Nucleus accumbens (tissue), 56 donors: ENCODE results near the gene FCRL5.
"Not testable (repeated sequence)": the region's sequence is repeated elsewhere in the genome, so short reads cannot be mapped to it uniquely, and the experiment has no call there.

Experiments
- DNase-seq, 56 donors: peaks; one replicate each; lab custom pipeline; 2025; lab: John Stamatoyannopoulos, UW

Gene FCRL5

GRCh38 chr1:157551694-157552693 is at the start of gene FCRL5:
Gene FCRL5, minus strand, starts transcription at chr1:157552515. Its CDS starts 153 bp downstream, at chr1:157552362.
- no peak for DNase-seq

- no peak for DNase-seq
Observed at GRCh38 chr1:157600236-157600635, 47.9 kb upstream of the FCRL5 start.

- no peak for DNase-seq
Observed at GRCh38 chr1:157597959-157598667, 45.8 kb upstream of the FCRL5 start, which contains the start of gene FCRL4. Gene FCRL4, minus strand, starts transcription at chr1:157598085. Its CDS starts 141 bp downstream, at chr1:157597944.

GRCh38 chr1:157596384-157596783 is 44.1 kb upstream of the FCRL5 start:
- DNase-seq = no peak

GRCh38 chr1:157595356-157595755 is 43.0 kb upstream of the FCRL5 start:
- no peak for DNase-seq

GRCh38 chr1:157585984-157586383 is 33.7 kb upstream of the FCRL5 start:
- no peak for DNase-seq

DNA sequence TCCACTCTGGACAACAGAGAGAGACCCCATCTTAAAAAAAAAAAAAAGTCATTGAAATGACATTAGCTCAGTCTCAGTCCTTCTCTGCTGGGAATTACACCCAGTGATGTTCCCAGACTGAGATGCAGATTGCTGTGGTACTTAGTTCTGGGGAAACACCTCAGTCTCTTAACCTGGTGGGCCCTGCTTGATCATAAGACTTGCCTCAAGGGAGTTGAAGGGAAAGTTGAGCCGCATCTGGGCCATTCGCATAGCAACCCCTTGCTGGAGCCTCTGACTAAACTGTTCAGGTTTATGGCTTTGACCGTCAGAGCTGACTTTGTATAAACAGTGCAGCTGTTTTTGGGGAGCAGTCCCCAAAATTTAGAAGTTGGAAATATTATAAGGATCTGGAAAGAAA is 32.2 kb upstream of the FCRL5 start:
- no peak for DNase-seq

- DNase-seq = no peak
Observed at GRCh38 chr1:157580828-157581210, 28.5 kb upstream of the FCRL5 start.

- DNase-seq = peak in 8 of 56 donors; percentile 0 to 25 (median 3)
Observed at GRCh38 chr1:157580179-157580827, 28.0 kb upstream of the FCRL5 start.

GRCh38 chr1:157577420-157577819 is 25.1 kb upstream of the FCRL5 start:
- no peak for DNase-seq

DNA sequence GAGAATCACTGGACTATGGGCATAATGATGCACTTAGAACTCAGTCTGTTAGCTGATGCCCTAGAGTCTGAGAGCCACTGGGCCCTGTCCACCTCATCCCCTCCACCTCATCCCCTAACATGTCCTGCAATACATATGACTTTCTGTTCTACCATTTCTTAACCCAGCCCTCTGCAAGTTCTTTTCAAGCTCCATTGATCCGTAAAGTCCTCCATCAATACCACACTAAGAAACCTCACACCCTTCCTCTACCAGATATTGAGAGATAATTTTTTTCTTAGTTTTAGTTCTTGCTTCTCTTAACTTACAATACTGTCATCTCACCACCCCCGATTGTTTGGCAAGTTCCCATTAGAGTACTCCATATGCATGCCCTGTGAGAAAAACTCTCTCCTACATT is 23.4 kb upstream of the FCRL5 start:
- no peak for DNase-seq

DNA sequence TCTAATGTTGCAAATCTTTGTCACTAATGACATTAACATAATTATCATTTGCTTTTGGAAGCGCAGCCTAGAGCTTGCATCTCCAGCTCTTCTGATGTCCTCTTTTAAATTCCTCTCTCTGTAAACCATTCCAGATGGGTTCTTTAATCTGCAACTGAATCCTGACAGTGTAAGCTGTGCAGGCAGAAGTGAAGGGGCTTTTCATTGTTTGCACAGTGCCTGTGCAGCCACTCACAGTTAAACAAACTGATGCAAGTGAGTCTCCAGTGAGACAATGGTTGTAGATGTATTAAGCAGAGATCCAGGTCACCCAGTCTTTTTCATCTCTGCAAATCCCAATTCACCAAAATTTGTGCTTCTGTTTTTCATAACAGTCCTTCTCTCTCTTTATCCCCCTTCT is 22.5 kb upstream of the FCRL5 start:
- DNase-seq = no peak

- no peak for DNase-seq
Observed at GRCh38 chr1:157566484-157567300, 14.4 kb upstream of the FCRL5 start.

DNA sequence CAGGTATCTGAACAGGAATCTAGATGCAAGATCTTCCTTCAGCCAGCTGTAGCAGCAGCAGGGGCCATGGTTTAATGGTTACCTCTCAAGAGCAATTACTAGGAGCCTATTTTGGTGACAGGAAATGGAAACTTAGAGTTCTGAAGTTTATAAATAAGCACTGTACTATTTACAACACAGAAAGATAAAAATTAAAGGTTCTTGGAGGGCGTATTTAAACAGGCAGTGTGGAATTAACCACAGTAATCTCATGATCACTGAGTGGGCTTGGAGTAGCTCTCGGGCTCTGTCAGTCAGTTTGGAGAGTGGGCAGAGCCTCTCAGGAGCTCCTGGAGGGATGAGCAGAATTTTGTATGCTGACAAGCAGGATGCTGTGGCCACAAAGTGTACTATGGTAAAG is 10.2 kb upstream of the FCRL5 start:
- no peak for DNase-seq

DNA sequence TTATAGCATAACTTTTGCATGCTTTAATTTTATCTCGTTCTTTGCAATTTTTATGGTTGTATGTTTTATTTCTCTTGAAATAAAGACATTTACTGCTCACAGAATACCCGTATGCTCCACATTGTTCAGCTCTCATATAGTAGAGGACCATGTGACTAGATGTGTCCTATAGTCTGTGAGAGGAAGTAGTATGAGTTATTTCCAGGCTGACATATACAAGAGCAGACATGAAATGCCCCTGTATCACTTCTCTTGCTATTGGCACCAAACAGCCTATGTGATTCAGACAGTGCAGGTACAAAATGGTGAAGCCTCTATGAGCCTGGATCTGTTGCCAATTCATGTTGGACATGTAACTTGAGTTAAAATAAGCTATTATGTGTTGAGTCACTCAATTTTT is 5.8 kb upstream of the FCRL5 start:
- DNase-seq = no peak

- not testable (repeated sequence) for DNase-seq
Observed at GRCh38 chr1:157548081-157548480, 4.2 kb downstream of the FCRL5 start.

- DNase-seq = peak in 15 of 56 donors; percentile 1 to 60 (median 6)
Observed at GRCh38 chr1:157542676-157543075, 9.6 kb downstream of the FCRL5 start.

DNA sequence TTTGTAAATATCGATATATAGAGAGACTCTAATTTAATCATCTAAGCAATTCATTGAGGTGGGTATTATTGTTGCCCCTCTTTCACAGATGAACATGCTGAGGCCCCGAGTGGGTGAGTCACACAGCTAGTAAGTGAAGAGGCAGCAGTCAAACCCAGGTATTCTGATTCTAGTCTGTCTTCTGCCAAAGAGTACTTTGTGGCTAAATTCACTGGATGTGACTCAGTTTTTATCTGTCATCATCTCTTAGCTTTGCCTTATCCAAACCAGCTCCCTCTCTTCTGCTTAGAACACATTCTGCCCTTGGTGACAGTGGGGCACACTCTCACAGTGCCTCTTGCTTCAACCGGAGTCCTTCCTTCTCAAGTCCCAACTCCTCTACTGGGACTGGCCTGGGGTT is 11.5 kb downstream of the FCRL5 start:
- no peak for DNase-seq

- no peak for DNase-seq
Observed at GRCh38 chr1:157540160-157540748, 12.1 kb downstream of the FCRL5 start.

- DNase-seq = no peak
Observed at GRCh38 chr1:157539568-157539967, 12.7 kb downstream of the FCRL5 start.
